HG02610 (cell line): ENCODE results near the gene GSG1L.

Experiments used
- ATAC-seq: cut with Tn5 transposase; IDR thresholded peaks from one replicate; pipeline ENCODE4 v1.9.1; 2021; ENCODE audit warnings: mild to moderate bottlenecking, moderate library complexity; ENCODE audit not compliant: unreplicated experiment

Gene GSG1L

DNA sequence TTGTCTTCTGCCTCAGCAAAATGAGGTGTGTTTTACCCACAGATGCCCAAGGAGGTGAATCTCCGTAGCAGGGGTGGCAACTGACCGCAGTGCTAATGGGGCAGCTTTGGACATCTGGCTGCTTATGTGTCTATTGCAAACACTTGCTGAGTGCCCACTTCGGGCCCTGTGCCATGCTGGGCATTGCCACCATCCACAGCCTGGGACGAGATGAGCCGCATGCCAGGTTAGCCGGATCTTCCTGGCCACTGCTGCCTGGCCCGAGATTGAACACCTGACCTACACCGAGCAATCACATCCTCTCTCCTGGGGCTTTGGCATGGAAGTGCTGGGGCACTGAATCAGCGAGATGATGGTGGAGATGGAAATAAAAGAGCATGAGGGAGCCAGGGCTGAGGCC is 238.7 kb downstream of the GSG1L start:
- ATAC-seq: no peak

DNA sequence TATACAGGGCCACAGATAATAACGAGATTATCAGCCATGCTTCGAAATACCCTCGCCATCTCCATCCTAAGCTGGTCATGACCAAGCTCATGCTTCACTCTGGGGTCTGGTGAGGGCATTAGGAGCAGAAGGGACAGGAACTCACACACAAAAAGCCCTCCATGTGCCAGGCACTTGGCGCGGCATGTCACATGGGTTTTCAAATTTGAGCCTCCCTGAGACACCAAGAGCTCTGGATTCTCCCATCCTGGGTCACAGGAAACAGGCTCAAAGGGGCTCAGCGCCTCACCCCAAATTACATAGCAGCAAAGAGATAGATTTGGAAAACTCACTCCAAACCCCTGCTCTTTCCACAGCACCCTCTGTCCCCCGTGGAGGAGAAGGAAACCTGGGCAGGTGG is 239.5 kb downstream of the GSG1L start:
- ATAC-seq: no peak

DNA sequence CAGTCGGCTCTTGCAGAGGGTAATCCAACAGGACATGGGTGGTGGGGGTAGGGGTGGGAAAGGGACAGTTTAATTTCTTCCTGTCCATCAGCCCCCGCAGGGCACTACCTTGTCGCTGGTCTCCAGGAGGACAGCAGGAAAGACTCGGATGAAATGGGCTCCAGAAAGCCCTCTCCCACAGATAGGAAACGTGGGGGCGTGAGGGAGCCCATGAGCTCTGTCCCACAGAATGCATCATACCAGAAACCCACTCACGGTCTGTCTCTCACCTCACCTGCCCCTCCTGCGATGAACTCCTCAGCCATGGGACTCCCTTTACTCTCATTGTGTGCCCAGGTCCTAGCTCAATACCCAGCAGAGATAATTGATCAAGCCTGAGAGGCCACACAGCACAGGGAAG is 240.1 kb downstream of the GSG1L start:
- ATAC-seq: no peak

DNA sequence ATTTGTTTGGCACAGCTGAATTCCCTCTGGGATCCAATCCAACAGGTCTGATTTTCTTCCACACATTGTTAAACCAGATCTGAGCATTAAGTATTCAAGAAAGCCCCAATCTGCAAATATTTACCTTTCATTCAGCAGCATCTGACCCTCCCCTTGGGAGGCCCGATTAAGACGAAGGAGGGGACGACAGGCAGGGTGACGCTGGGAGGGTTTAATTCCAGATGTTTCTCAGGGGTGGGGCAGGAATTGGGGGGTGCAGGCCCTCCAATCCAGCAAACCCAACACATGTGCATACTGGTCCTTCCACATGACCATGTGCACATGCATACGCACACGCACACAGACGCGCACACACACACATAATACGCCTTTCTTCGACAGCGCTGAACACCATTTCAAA is 240.5 kb downstream of the GSG1L start:
- no peak for ATAC-seq

DNA sequence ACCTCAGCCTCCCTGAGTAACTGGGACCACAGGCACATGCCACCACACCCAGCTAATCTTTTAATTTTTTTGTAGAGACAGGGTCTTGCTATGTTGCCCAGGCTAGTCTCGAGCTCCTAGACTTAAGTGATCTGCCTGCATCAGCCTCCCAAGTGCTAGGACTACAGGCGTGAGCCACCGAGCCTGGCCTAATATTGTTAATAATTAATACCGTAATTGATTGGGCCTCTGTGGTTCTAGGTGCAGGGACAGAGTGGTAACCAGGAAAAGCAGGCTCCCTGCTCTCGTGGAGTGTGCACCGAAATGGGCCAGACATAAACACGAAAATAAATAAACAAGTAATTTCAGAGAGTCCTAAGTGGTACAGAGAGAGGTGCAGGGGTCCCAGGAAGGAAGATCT is 241.0 kb downstream of the GSG1L start:
- no peak for ATAC-seq

DNA sequence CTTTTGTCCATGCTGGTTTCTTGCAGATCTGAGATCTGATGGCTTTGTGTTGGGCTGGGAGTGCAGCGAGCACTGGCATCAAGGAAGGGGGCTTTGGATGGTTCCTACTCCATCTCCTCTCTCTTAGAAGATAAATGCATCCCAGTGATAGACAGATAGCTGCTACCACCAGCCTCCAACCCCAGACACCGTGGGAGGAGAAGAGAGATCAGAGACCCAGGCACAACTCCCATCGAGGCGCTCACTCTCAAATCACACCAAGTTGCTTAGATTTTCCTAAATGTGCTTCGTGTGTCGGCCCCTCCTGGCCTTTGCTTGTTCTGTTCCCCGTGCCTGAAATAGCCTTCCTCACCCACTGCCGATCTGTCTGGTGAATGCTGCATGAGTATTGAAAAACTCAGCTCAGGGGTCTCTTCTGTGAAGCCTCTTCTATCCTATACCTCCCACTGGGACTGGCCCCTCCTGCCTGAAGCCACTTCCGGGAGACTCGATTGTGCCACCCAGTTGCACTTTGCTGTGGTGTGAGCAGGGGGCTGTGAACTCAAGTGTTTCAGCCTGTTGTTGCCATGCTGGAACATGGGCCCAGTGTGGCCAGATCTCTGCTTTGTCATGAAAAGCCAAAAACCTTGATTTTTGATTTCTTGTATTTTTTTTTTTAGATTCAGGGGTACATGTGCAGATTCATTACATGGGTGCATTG is 242.7 kb downstream of the GSG1L start:
- ATAC-seq: no peak

DNA sequence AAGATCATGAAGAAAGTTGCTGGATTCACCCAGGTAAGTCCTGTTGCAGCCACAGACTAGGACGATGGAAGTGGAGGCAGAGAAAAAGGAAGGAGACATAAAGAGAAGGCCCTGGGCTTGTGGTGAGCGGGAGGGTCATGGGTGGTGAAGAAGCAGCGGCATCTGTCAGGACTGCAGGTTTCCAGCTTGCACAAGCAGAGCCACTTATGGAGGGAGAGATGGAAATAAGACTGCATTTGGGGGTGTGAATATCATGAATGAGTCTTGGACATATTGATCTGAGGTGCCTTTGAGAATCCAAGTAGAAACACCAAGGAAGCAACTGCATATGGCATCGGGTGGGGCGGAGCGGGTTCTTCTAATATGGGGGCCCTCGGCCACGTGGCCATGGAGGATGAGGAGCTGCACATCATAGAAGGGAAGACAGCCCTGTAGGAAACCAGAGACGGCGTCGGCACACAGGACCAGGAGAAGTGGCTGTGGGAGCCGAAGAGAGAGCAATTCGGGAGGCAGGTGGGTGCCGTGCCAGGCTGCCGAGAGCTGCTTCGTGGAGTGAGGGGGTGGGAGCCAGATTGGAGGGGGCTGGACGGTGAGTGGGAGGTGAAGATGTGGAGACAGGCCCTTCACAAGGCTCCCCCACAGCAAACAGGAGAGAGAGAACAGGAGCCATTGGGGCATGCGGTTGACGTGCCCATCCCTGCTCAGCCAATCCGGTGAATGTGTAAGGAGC is 243.5 kb downstream of the GSG1L start:
- ATAC-seq: no peak

DNA sequence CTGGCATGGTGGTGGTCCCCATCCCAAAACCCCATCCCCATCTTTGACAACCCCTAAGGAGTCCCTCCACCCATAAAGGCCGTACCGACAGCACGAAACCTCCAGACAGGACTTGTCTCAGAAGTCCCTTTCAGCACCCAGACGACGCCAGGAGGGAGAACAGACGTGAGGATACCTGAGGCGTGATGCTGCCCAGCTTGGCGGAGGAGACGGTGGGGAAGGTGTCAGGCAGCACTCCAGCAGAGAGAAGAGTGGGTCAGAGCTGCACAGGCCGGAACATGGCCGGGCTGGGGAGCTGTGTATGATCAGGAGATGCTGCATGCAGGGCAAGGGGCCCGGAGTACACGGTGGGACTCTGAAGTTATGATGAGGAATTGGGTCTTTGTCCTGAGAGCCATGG is 244.2 kb downstream of the GSG1L start:
- ATAC-seq: no peak

DNA sequence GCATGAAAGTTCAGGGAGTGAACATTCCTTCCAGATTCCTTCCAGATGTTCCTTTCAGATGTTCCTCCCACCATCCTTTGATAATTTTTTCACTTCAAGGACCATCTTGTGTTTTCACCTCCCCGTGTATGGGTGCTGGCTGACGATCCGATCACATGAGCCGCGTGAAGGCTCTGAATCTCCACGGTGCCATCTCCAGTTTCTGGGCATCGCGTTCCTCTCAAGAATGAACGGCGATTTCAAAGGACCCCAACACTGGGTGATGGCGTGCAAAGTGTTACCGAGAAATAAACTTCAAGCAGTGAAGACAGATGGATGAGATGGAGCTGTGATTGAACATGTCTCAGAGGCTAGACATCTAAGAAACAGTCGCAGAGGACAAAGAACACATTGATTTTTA is 245.3 kb downstream of the GSG1L start:
- ATAC-seq: no peak

DNA sequence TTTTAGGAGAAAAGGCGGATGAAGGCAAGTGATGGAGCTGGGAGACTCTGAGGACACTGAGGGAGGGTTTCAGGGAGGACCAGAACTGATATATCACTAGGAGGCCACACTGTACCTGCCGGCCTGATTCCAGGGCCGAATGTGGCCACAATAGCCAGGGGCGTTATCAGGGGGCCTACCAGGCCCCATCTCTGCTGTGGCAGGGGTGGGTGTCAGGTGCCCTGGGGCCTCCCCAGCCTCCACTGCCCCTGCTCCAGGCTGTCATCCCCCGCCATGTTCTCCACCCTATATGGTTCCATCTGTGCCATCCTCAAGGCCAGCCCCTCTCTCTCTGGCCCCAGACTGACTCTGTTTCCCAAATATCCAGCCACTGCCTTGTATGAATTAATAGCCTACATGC is 246.5 kb downstream of the GSG1L start:
- ATAC-seq: no peak

DNA sequence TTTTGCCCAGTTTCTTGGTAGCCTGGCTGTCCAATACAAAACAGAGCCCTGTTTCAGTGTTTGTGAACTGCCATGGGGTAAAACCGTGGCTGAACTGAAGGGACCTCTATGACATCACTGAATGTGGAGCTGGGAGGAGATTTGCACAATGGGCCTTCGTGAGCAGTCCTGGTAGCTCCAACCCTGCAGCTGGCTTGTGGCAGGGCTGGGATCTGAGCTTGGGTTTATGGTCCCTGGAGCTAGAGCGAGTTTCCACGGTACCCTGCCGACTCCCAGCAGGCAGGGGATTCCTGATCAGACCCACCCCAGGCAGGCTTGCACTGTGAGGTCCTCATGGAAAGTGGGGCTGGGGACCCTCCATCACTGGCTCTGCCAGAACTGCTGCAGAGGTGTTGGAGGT is 247.0 kb downstream of the GSG1L start:
- ATAC-seq: no peak

DNA sequence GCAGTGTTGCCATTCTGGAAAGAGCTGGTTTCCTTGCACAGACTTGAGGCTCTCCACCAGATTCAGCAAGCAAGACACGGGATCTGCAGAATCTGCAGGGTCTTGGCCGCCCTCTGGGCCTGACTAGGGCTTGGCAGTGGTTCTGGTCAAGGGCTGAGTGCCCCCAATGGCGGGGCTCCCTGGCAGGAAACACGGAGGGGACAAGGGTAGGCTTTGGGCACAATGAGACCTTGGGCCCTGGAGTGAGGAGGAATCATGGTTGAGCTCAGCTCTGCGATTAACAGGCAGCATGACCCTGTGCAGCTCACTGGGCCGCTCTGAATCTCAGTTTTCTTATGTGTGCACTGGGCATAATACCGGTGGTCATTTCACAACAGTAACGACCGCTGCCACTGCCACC is 249.9 kb downstream of the GSG1L start:
- ATAC-seq: no peak

DNA sequence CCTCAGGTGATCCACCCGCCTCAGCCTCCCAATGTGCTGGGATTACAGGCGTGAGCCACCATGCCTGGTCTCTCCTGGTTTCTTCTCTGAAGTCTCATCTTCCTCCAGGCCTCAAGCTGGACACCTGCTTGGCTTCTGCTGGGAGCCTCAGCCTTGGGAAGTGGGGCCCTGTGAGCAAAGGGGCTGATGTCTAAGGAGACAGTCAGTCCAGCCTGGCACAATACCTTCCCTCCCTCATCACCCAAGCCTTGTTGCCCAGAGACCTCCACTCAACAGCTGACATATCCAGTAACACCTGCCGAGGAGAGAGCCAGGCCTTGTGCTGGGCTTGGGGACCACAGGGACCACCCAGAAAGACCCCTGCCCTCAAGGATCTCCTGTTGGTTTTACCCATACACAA is 251.6 kb downstream of the GSG1L start:
- no peak for ATAC-seq

DNA sequence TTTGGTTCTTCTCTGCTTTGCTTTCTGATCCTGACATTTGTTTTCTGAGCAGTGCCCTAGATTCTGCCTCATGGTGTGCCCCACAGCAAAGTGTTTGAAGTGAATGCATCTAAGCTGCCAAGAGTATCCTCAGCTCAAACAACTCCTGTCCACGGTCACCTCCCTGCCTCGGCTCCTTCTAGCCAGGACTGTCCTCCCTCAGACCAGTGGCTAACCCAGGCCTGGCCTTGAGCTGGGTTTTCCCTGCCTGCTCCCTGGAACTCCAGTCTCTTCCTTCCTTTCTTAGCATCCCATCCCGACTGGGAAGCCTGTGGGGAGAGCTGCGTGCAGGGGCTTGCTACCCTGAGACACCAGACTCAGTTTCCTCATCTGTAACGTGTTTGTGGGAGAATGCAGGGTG is 256.5 kb downstream of the GSG1L start:
- no peak for ATAC-seq

DNA sequence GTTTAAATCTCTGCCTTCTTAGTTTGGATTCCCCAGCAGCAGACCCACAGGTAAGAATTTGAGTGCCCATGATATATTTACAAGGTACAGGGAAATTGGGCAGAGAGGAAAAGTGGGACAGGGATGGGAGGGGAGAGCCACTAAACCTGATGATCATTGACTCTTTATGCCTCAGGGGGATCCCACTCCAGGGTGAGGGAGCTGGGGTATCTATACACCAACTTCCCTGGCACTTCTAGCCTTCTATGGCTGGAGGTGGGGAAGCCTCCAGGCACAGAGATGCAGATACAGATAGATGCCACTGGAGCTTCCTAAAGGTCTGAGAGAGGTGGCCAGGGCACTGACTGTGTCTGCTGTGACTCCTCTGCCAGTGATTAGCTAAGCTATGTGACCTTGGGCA is 257.1 kb downstream of the GSG1L start:
- no peak for ATAC-seq

DNA sequence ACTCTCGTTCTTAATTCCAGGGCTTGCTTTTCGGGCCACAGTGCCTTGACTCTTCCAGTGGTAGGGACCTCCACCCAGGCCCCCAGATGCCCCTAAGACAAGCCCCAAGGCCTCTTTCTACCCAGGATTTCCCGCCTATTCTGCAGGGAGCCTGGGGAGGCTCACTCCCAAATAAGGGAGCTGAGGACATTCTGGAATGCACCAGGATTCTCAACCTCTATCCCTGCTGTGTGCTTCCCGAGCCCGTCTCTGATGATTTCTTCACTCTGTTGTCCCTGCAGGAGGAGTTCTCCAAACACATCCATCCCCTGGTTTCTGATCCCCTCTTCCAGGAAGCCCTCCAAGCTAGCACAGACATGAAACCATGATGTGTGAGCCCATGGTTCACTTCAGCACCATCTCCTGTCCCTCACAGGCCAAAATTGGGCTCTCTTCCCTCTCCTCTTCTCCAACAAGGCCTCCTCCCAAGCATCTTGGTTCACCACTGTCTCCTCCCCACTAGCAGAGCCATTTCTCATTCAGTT is 257.6 kb downstream of the GSG1L start:
- ATAC-seq: no peak

DNA sequence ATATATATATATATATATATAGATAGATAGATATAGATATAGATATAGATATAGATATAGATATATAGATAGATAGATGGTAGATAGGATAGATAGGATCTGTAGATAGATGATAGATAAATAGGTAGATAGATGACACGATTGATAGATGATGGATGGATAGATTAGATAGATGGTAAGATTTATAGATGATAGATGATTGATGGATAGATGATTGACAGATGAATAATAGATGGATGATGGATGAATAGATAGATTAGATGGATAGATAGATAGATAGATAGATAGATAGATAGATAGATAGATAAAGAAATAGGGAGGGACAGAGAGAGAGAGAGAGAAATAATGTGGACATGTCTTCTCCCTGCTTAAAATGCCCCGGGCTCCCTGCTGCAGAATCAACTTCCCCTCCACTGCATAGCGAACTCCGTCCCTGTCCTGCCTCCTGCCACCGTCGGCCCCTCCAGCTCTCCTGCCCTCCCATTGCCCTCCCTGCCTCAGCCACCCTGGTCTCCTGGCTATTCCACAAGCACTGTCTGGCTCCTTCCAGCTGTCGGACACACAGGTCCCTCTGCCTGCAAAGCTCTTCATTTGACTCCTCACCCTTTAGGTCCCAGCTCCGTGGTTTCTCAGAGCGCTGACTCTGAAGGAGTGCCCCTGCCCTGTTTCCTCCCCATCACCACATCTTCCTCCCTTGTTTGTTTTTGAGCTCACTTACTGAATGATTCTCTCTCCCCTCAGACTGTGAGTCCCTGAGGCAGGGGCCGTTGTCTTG is 259.6 kb downstream of the GSG1L start:
- no peak for ATAC-seq

DNA sequence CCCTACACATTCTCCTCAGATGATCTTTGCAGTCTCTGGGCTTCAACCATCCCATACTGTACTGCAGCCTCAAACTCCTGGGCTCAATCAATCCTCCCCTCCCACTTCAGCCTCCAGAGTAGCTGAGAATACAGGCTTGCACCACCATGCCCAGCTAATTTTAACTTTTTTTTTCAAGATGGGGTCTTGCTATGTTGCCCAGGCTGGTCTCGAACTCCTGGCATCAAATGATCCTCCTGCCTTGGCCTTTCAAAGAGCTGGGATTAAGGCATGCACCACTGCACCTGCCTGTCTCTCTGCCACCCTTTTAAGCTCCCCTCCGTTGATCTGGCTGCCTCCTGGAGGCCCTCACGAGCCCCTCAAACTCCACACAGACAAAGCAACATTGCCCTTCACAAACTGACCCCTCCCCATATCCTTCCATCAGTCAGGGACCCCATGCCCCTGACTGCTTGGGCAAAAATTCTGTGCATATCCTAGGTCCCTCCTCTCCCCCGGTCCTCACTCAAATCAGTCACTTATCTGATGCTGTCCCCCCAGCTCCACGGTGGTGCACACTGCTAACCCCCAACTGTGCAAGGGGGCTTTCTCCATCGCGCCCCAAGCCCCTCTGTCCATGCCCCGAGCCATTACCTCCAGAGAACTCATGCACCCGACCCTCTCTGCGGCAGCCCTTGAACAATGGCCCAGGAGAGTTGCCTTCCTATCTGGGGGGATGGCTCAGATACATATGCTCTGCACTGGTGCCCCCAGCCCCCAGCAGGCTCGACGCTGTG is 260.7 kb downstream of the GSG1L start:
- no peak for ATAC-seq

DNA sequence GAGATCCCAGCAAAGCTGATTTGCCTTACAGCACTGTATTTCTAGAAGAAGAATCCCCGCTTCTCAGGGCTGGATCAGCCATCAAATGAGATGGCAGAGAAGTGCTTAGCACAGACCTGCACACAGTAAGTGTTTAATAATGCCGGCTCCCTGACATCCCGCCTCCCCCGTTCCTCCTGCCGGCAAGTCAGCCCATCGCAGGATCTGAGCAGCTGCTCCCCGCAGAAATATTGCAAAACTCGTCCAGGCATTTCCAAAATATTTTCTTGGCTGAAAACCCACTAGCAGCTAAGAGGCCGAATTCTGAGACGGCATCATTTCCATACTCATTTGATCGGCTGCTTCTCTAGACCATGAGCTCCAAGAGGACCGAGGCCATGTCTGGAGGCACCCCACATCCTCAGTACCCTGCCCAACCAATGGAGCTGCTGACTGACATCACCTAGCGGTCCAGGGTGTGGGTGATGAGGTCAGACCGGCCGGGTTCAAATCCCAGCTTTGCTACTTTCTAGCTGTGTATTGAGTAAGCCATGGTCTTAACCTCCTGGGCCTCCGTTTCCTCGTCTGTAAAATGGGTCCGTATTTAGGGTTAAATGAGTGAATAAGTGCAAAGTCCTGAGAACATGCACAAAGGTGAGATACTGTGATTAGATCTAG is 262.1 kb downstream of the GSG1L start:
- ATAC-seq: no peak

DNA sequence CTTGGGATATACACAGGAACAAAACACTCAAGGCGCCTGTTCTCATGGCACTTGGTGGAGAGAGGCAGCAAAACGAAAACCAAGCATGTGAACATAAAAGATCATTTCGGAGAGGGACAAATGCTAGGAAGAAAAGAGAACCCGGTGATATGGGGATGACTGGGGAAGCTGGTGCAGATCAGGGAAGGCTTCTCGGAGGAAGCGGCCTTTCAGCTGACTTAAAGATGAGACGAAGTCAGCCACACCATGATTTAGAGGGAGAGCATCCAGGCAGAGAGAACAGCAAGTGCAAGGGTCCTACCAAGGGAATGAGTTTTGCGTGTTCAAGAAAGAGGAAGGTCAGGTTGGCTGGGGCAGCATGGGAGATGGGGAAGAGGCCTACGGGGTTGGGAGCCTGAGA is 262.7 kb downstream of the GSG1L start:
- ATAC-seq: no peak

DNA sequence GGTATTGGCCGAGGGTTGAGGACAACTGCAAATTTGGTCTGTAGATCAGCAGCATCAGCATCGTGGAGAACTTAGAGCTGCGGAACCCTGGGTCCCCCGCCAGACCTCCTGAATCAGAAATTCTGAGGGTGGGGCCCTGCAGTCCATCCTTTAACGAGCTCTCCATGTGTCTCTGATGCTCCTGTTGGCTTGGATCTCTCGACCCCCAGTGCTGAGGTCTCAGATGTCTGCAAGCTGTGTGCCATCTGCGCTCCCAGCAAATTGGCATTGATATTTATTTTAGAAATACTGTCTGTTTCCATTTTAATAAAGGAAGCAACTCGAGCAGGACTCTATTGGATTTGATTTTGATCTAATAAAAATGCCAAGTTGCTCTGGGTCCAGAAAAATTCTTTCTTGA is 263.6 kb downstream of the GSG1L start:
- no peak for ATAC-seq
